ENCODE data around the gene SNAP29.
"Not testable (repeated sequence)": the region's sequence is repeated elsewhere in the genome, so short reads cannot be mapped to it uniquely, and the experiment has no call there.

DNA sequence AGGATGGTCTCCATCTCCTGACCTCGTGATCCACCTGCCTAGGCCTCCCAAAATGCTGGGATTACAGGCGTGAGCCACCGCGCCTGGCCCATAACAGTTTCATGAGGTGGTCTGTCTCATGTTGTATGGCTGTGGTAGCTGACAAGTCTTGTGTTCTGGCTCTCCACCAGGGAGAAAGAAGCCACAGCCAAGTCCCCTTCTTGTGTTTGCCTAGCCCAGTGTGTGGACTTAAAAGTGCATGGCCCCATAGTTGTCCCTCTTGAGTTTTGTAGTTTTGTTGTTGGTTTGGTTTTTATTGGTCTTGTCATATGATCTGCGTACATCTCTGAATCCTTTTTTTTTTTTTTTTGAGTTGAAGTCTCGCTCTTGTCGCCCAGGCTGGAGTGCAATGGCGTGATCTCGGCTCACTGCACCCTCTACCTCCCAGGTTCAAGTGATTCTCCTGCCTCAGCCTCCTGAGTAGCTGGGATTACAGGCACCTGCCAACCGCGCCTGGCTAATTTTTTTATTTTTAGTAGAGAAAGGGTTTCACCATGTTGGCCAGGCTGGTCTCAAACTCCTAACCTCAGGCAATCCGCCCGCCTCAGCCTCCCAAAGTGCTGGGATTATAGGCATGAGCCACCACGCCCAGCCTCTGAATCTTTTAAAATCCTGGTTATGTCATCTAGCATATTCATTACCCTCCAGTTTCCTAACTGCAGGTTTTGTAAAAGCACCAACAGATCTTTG lies 80.8 kb downstream of the SNAP29 start:
- TF ChIP-seq, protein P1, sequence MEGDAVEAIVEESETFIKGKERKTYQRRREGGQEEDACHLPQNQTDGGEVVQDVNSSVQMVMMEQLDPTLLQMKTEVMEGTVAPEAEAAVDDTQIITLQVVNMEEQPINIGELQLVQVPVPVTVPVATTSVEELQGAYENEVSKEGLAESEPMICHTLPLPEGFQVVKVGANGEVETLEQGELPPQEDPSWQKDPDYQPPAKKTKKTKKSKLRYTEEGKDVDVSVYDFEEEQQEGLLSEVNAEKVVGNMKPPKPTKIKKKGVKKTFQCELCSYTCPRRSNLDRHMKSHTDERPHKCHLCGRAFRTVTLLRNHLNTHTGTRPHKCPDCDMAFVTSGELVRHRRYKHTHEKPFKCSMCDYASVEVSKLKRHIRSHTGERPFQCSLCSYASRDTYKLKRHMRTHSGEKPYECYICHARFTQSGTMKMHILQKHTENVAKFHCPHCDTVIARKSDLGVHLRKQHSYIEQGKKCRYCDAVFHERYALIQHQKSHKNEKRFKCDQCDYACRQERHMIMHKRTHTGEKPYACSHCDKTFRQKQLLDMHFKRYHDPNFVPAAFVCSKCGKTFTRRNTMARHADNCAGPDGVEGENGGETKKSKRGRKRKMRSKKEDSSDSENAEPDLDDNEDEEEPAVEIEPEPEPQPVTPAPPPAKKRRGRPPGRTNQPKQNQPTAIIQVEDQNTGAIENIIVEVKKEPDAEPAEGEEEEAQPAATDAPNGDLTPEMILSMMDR (conservative IDR thresholded peaks at IDR 0.05; ENCODE audit: low read length): not testable (repeated sequence)
- not testable (repeated sequence) for TF ChIP-seq EZH2phosphoT487 (IDR thresholded peaks at IDR 0.05; ENCODE audit: borderline replicate concordance)

Data from Loucy (cell line).